Omental fat pad (tissue), 4 donors: ENCODE results near the gene ZHX3. TPM values are rescaled to one million over a fixed set of nuclear protein-coding genes. Genes with fewer than 3 reads are reported as not detected.

Source experiments
- ATAC-seq: fragments of 150-250 bp; one replicate; pipeline ENCODE4 v1.9.1; 2016; ENCODE audit warnings: mild to moderate bottlenecking, moderate library complexity; ENCODE audit not compliant: low FRiP score
- DNase-seq: peaks from one replicate; pipeline ENCODE4 v3.0.0-alpha.2; 2019; ENCODE audit warnings: low spot score
- CTCF ChIP-seq, 3 donors: fragments of 450-650 bp; IDR thresholded peaks; one replicate each; pipeline ENCODE4 v1.5.1; 2016 to 2017; ENCODE audit warnings: antibody characterized with exemption in 3 of 3, mild to moderate bottlenecking in 3 of 3, moderate library complexity in 2 of 3
- total RNA-seq, 4 donors: library from RNA; depleted of rRNA; stranded (reverse); fragments of >200 nt; gene quantifications; one replicate each; pipeline ENCODE4 v1.1.0, GENCODE V29; 2016

The ZHX3 gene
- total RNA-seq, 4 donors from 2014 or later = 22.6 to 54.5 (median 45.0) TPM

- DNase-seq = no peak
- no peak for ATAC-seq
- TF ChIP-seq CTCF (IDR thresholded peaks at IDR 0.05) = no peak
Observed at GRCh38 chr20:41258474-41258873, 59.1 kb downstream of the ZHX3 start.

GRCh38 chr20:41256516-41256915, 61.0 kb downstream of the ZHX3 start:
- no peak for DNase-seq
- TF ChIP-seq CTCF (IDR thresholded peaks at IDR 0.05) = no peak
- ATAC-seq = no peak

GRCh38 chr20:41255655-41256054, 61.9 kb downstream of the ZHX3 start:
- TF ChIP-seq CTCF (IDR thresholded peaks at IDR 0.05) = no peak
- DNase-seq (no peak), ATAC-seq (no peak)

DNA sequence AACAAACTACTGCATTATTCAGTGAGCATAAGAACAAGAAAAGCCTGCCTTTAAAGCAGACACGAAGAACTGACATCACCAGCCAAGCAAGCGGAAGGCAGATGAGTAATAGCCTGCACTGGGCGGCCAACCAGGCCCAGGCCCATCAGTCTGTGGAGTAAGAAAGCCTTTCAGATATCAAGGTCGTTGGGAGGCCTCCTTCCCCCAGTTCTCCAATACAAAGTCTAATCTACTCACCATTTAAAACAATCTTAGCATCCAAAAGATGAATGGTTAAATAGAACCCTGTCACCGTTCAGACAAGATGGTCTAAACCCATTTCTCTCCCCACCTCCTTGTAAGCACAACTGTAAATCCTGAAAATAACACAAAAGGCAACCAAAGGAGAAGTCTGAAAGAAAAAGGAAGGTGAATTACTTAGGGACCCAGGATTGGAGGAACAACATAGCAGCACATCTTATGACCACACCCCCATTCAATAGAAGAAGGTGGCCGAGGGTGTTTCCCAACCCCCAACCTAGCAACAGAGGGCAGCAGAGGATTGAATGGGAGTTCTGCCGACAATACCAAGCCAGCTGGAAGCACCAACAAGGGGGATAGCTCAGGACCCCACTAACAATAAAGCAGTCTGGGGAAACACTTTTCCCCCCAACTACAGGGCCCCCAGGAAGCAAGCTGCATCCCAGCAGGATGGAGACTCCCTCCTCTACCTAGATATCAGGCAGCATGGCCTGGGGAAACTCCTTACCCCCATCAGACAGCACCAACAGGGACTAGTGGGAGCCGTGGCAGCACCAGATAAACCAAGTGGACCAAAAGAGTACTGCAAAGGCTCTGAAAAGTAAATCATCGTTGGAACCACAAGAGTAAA, 67.9 kb downstream of the ZHX3 start:
- no peak for TF ChIP-seq CTCF (IDR thresholded peaks at IDR 0.05)
- DNase-seq (no peak), ATAC-seq (peak; percentile 89)

DNA sequence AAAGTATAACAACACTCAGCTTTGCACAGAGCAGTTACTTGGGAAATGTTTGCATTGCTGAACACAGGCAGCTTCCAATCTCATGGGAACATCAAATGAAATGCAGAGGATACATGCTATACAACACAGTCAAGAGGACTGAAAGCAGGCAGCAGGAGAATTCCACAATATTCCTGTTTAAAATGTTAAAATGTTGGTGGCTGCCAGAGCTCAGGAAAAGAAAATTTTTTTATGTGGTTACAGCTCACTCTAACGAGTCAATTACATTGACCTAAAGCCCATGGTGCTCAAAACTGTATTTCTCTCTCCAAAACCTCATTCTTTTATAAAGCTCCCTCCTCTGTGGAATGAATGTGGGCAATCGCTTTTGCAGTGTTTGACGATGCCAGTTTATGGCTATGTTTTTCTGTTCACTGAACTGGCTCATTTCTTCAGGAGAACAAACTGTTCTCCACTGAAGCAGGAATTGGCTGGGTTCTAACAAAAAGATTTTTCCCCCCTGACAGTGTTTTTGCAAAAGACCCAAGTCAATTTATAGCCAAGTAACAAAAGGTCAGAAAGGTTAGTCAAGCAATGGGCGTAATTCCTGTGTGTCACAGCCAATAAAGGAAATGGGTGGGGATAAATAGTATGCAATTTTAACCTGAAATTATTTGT, 69.0 kb downstream of the ZHX3 start:
- DNase-seq = no peak
- peak; percentile 67 for ATAC-seq
- TF ChIP-seq CTCF (IDR thresholded peaks at IDR 0.05) = no peak

DNA sequence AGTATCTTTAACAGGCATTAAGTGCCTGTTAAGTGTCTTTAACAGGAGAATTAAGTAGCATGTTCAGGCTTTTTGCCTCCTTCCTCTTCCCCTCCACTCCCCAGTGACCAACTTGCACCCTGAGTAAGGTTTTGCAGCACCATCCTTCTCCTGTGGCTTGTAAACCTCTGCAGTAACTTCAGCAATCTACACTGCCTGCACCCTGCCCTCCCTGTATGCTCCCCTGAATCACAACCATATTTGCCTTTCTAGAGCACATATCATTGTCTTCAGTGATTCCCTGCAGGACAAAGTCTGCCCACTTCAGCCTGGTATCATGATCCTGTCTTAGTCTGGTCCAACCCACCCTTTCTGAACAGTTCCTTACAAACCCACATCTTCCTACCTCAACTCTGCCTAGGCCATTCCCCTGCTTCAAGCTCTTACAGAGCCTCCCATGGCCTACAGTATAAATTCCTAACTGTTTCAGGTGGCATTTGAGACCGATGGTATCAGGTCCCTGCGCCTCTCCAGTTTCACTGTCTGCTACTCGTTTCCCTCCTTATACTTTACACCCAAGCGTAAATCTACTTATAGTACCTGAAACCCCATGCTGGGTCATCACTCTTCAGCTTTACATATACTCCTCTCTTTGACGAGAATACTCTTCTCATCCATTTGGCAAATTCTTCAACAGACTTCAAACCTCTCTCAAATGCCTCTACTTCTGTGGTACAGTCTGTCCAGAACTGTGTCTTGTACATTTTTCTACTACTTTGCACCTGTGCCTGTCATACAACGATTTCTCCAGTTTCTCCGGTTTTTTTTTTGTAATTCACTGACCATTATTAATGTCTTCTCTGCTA, 69.8 kb downstream of the ZHX3 start:
- no peak for DNase-seq
- ATAC-seq = no peak
- no peak for TF ChIP-seq CTCF (IDR thresholded peaks at IDR 0.05)
